SK-N-SH (cell line): Measurements from ENCODE around the gene SRP14. TPM values are rescaled to one million over a fixed set of nuclear protein-coding genes. Genes with fewer than 3 reads are reported as not detected.

Experiments
- CTCF ChIA-PET: fragments of 300-600, 350-600 bp; formaldehyde crosslinking; extraction: SDS; loops from one replicate; lab custom pipeline; 2021; lab: Yijun Ruan, JAX
- POLR2A ChIA-PET: fragments of 350-600 bp; sonication (Branson Sonifier 250); formaldehyde crosslinking; extraction: SDS; loops from one replicate; lab custom pipeline; 2020; ENCODE audit warnings: antibody characterized with exemption, inconsistent platforms; lab: Yijun Ruan, JAX
- DNase-seq: peaks from one replicate; pipeline ENCODE4 v3.0.0; 2012
- H2AFZ ChIP-seq: fragments of 200-600 bp; sonication (generic); 2 replicates; pipeline ENCODE4 v1.8.1; 2016; ENCODE audit warnings: antibody characterized with exemption, mild to moderate bottlenecking, low read depth
- H3F3A ChIP-seq: fragments of 200-600 bp; sonication (generic); replicated peaks from 2 replicates; pipeline ENCODE3; 2016; ENCODE audit warnings: antibody characterized with exemption, mild to moderate bottlenecking; ENCODE audit not compliant: insufficient read depth
- H3K27ac ChIP-seq, 2 experiments: fragments of 200-500 bp in 1 of 2; fragments of 200-600 bp in 1 of 2; sonication (Bioruptor generic) in 1 of 2; sonication (generic), shearing (Covaris generic) in 1 of 2; 2 replicates each; pipeline versions ENCODE4 v1.5.1 to v1.6.1; 2014 to 2016; ENCODE audit warnings: low read depth in 2 of 2, inconsistent platforms in 1 of 2, low read length in 1 of 2, mild to moderate bottlenecking in 1 of 2, mixed read lengths in 1 of 2
- H3K27me3 ChIP-seq: fragments of 200-600 bp; sonication (generic), shearing (Covaris generic); 2 replicates; pipeline ENCODE4 v1.6.1; 2016; ENCODE audit warnings: mixed run types; ENCODE audit not compliant: insufficient read depth
- H3K36me3 ChIP-seq, 2 experiments: fragments of 200-500 bp in 1 of 2; fragments of 200-600 bp in 1 of 2; sonication (Bioruptor generic) in 1 of 2; sonication (generic) in 1 of 2; replicated peaks in 1 of 2; 2 replicates each; pipeline versions ENCODE3 to v1.5.1; 2014 to 2016; ENCODE audit warnings: low read length in 1 of 2, mild to moderate bottlenecking in 1 of 2; ENCODE audit not compliant: insufficient read depth in 2 of 2, control insufficient read depth in 1 of 2
- H3K4me1 ChIP-seq, 2 experiments: fragments of 200-500 bp in 1 of 2; fragments of 200-600 bp in 1 of 2; sonication (Bioruptor generic) in 1 of 2; sonication (generic), shearing (Covaris generic) in 1 of 2; 2 replicates each; pipeline versions ENCODE4 v1.5.1 to v1.6.1; 2014 to 2016; ENCODE audit warnings: low read depth in 1 of 2, low read length in 1 of 2, mixed run types in 1 of 2; ENCODE audit not compliant: insufficient read depth in 2 of 2, control insufficient read depth in 1 of 2
- H3K4me2 ChIP-seq: fragments of 200-600 bp; sonication (generic), shearing (Covaris generic); 2 replicates; pipeline ENCODE4 v1.6.1; 2017; ENCODE audit warnings: mixed run types
- H3K4me3 ChIP-seq, 2 experiments: fragments of 200-500 bp in 1 of 2; fragments of 200-600 bp in 1 of 2; sonication (Bioruptor generic) in 1 of 2; sonication (generic), shearing (Covaris generic) in 1 of 2; 2 replicates each; pipeline versions ENCODE4 v1.5.1 to v1.8.1; 2014 to 2016; ENCODE audit warnings: low read depth in 2 of 2, inconsistent platforms in 1 of 2, low read length in 1 of 2, mild to moderate bottlenecking in 1 of 2, mixed read lengths in 1 of 2, moderate library complexity in 1 of 2
- H3K79me2 ChIP-seq: fragments of 200-600 bp; sonication (generic); 2 replicates; pipeline ENCODE4 v1.8.1; 2017; ENCODE audit warnings: mild to moderate bottlenecking; ENCODE audit not compliant: insufficient read depth
- H3K9ac ChIP-seq: fragments of 200-600 bp; sonication (generic); 2 replicates; pipeline ENCODE4 v1.6.1; 2017; ENCODE audit warnings: mixed run types
- H3K9me2 ChIP-seq: fragments of 200-600 bp; sonication (generic); 2 replicates; pipeline ENCODE4 v1.6.1; 2017; ENCODE audit warnings: mixed run types
- H3K9me3 ChIP-seq: fragments of 200-600 bp; sonication (generic); 2 replicates; pipeline ENCODE4 v1.6.1; 2017; ENCODE audit warnings: mixed run types, mild to moderate bottlenecking, moderate library complexity
- H4K20me1 ChIP-seq: fragments of 200-600 bp; sonication (generic); 2 replicates; pipeline ENCODE4 v1.6.1; 2017; ENCODE audit warnings: mild to moderate bottlenecking, mixed run types; ENCODE audit not compliant: insufficient read depth
- CHD2 ChIP-seq: fragments of 150-350 bp; IDR thresholded peaks from 2 replicates; pipeline ENCODE4 v1.6.1; 2018; ENCODE audit warnings: low read length; ENCODE audit not compliant: partially characterized antibody
- ELF1 ChIP-seq: IDR thresholded peaks from 2 replicates; pipeline ENCODE4 v1.4.0; 2012
- EP300 ChIP-seq, 2 experiments: IDR thresholded peaks; 2 replicates each; pipeline versions ENCODE4 v1.4.0 to v1.6.1; 2012; ENCODE audit warnings: borderline replicate concordance in 1 of 2, low read depth in 1 of 2, low read length in 1 of 2
- FOSL2 ChIP-seq: IDR thresholded peaks from 2 replicates; pipeline ENCODE4 v1.4.0; 2012; ENCODE audit warnings: low read depth, mild to moderate bottlenecking, moderate library complexity, borderline replicate concordance
- GABPA ChIP-seq: IDR thresholded peaks from 2 replicates; pipeline ENCODE4 v1.4.0; 2012; ENCODE audit warnings: low read depth, mild to moderate bottlenecking
- GATA2 ChIP-seq: sonication (generic); formaldehyde crosslinking; IDR thresholded peaks from 2 replicates; pipeline ENCODE4 v1.5.0; 2020; ENCODE audit warnings: mild to moderate bottlenecking, missing genetic modification reagents
- MAX ChIP-seq: IDR thresholded peaks from 2 replicates; pipeline ENCODE4 v1.4.0; 2012; ENCODE audit warnings: low read depth
- MEF2A ChIP-seq: IDR thresholded peaks from 2 replicates; pipeline ENCODE4 v1.4.0; 2012; ENCODE audit warnings: low read depth, borderline replicate concordance
- MXI1 ChIP-seq: IDR thresholded peaks from 2 replicates; pipeline ENCODE4 v1.6.1; 2012; ENCODE audit warnings: mild to moderate bottlenecking, low read depth, low read length, improper control_type of control experiment
- PBX3 ChIP-seq: IDR thresholded peaks from 2 replicates; pipeline ENCODE4; 2012
- POLR2AphosphoS5 ChIP-seq: IDR thresholded peaks from 2 replicates; pipeline ENCODE4 v1.6.1; 2012; ENCODE audit warnings: low read depth, low read length
- RAD21 ChIP-seq: IDR thresholded peaks from 2 replicates; pipeline ENCODE4 v1.6.1; 2012; ENCODE audit warnings: mild to moderate bottlenecking, low read length
- RCOR1 ChIP-seq: fragments of 150-350 bp; IDR thresholded peaks from 2 replicates; pipeline ENCODE4 v1.6.1; 2017; ENCODE audit warnings: antibody characterized with exemption, low read length
- REST ChIP-seq: IDR thresholded peaks from 2 replicates; pipeline ENCODE4 v1.6.1; 2012; ENCODE audit warnings: mild to moderate bottlenecking, low read depth, low read length, moderate library complexity
- RFX5 ChIP-seq: IDR thresholded peaks from 2 replicates; pipeline ENCODE4 v1.6.1; 2012; ENCODE audit warnings: mild to moderate bottlenecking, improper control_type of control experiment, low read length
- RXRA ChIP-seq: IDR thresholded peaks from 2 replicates; pipeline ENCODE4 v1.4.0; 2012; ENCODE audit warnings: low read depth, mild to moderate bottlenecking, borderline replicate concordance
- TAF1 ChIP-seq: IDR thresholded peaks from 2 replicates; pipeline ENCODE4 v1.6.1; 2012; ENCODE audit warnings: low read depth, mild to moderate bottlenecking, low read length, moderate library complexity, borderline replicate concordance
- TEAD4 ChIP-seq: IDR thresholded peaks from 2 replicates; pipeline ENCODE4 v1.4.0; 2012; ENCODE audit warnings: mild to moderate bottlenecking, borderline replicate concordance; ENCODE audit not compliant: insufficient read depth
- USF1 ChIP-seq: IDR thresholded peaks from 2 replicates; pipeline ENCODE4 v1.4.0; 2012; ENCODE audit warnings: low read depth, borderline replicate concordance
- WGBS: methylation state at CpG from one replicate; pipeline ENCODE4 v1.1.6; 2017; ENCODE audit warnings: low lambda C conversion rate; 5-methylcytosine and 5-hydroxymethylcytosine counted together
- polyA plus RNA-seq, 3 experiments: library from polyadenylated mRNA; depleted of rRNA; stranded (reverse); fragments of >200 nt; gene quantifications; 2 replicates each; pipeline ENCODE4 v1.2.3, GENCODE V29; 2012
- TF ChIP-seq, protein P1 (sequence below): IDR thresholded peaks from 2 replicates; pipeline ENCODE4 v1.4.0; 2012; ENCODE audit warnings: low read depth, borderline replicate concordance

The SRP14 gene
- polyA plus RNA-seq, 1 of the 3 experiments (the other 2 are of a cell fraction) = 489 TPM

GRCh38 chr15:39990706-39991105, 48.3 kb downstream of the SRP14 start:
- WGBS = 74% methylated on average over 6 of the region's 6 CpGs
- ChIA-PET POLR2A (no interaction called here), CTCF (no interaction called here)
- H3K4me1 ChIP-seq = no peaks in the 10 kb centered on the region
- H3F3A ChIP-seq = peaks cover 3% of the 10 kb centered on the region
- peaks cover 71 to 78% of the 10 kb centered on the region in 2 experiments for H3K36me3 ChIP-seq
- no peak for TF ChIP-seq RCOR1
- TF ChIP-seq, protein P1, sequence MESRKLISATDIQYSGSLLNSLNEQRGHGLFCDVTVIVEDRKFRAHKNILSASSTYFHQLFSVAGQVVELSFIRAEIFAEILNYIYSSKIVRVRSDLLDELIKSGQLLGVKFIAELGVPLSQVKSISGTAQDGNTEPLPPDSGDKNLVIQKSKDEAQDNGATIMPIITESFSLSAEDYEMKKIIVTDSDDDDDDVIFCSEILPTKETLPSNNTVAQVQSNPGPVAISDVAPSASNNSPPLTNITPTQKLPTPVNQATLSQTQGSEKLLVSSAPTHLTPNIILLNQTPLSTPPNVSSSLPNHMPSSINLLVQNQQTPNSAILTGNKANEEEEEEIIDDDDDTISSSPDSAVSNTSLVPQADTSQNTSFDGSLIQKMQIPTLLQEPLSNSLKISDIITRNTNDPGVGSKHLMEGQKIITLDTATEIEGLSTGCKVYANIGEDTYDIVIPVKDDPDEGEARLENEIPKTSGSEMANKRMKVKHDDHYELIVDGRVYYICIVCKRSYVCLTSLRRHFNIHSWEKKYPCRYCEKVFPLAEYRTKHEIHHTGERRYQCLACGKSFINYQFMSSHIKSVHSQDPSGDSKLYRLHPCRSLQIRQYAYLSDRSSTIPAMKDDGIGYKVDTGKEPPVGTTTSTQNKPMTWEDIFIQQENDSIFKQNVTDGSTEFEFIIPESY = no peak
- no peak for TF ChIP-seq TAF1
- no peak for TF ChIP-seq RFX5
- TF ChIP-seq GABPA = no peak
- no peak for TF ChIP-seq POLR2AphosphoS5
- TF ChIP-seq RAD21 = no peak
- TF ChIP-seq FOSL2 = no peak
- TF ChIP-seq ELF1 = no peak
- no peak for TF ChIP-seq PBX3
- TF ChIP-seq USF1 = no peak
- no peak for TF ChIP-seq GATA2
- no peak for TF ChIP-seq MEF2A
- no peak for TF ChIP-seq MAX
- TF ChIP-seq CHD2 = no peak
- H3K4me2 ChIP-seq = no peak overlapping the region
- DNase-seq = no peak
- no peaks in the 10 kb centered on the region for H3K79me2 ChIP-seq
- H2AFZ ChIP-seq = no peak overlapping the region
- no peak overlapping the region for H3K9ac ChIP-seq
- H3K27me3 ChIP-seq = no peaks in the 10 kb centered on the region
- no peak overlapping the region for H3K27ac ChIP-seq
- no peak overlapping the region for H3K4me3 ChIP-seq
- H3K9me3 ChIP-seq = no peaks in the 10 kb centered on the region
- no peaks in the 10 kb centered on the region for H4K20me1 ChIP-seq
- H3K9me2 ChIP-seq = no peaks in the 10 kb centered on the region

GRCh38 chr15:39987821-39988220, 51.2 kb downstream of the SRP14 start:
- H3K27me3 ChIP-seq = no peaks in the 10 kb centered on the region
- TF ChIP-seq REST (no peak), TEAD4 (no peak), EP300 (IDR thresholded peaks at IDR 0.05; ENCODE audit: borderline replicate concordance in 1 of 2, low read depth in 1 of 2, low read length in 1 of 2) (no peak), GATA2 (no peak), MAX (no peak), RXRA (no peak), MXI1 (no peak), RCOR1 (no peak)
- CTCF ChIA-PET = no interaction called here

More at GRCh38 chr15:39987821-39988220, 51.2 kb downstream of the SRP14 start:
- no peaks in the 10 kb centered on the region for H3K9me3 ChIP-seq
- no peak overlapping the region for H3K9ac ChIP-seq
- H3K36me3 ChIP-seq = peaks cover 68 to 88% of the 10 kb centered on the region in 2 experiments
- 0 out of 2 replicates have a peak, but pooled peaks cover 3% of the 10 kb centered on the region for H3K79me2 ChIP-seq
- no peak overlapping the region for H3K4me2 ChIP-seq
- H3K4me1 ChIP-seq = no peaks in the 10 kb centered on the region
- WGBS = 79% methylated on average over 7 of the region's 7 CpGs
- H3K4me3 ChIP-seq = no peak overlapping the region
- peaks cover 3% of the 10 kb centered on the region for H3F3A ChIP-seq
- DNase-seq = no peak
- H4K20me1 ChIP-seq = no peaks in the 10 kb centered on the region
- POLR2A ChIA-PET = no interaction called here
- no peak overlapping the region for H2AFZ ChIP-seq
- H3K9me2 ChIP-seq = no peaks in the 10 kb centered on the region
- no peak overlapping the region for H3K27ac ChIP-seq
